K562 (cell line): ENCODE measurements around the gene CFAP251. TPM values are rescaled to one million over a fixed set of nuclear protein-coding genes. Genes with fewer than 3 reads are reported as not detected.
A peak's percentile ranks its signal among the peaks of the same experiment; 100 is the strongest.

ENCODE experiments used
- DACH1 ChIP-seq: fragments of 450-650 bp; IDR thresholded peaks from 2 replicates; pipeline ENCODE4 v1.6.1; 2018; ENCODE audit not compliant: partially characterized antibody
- E4F1 ChIP-seq: fragments of 250-450 bp; sonication (Bioruptor Pico); IDR thresholded peaks from 2 replicates; pipeline ENCODE4 v1.5.0; 2021; ENCODE audit warnings: mild to moderate bottlenecking, borderline replicate concordance
- ESRRA ChIP-seq: fragments of 450-650 bp; IDR thresholded peaks from 2 replicates; pipeline ENCODE4 v1.6.1; 2014; ENCODE audit warnings: low read depth, mild to moderate bottlenecking, moderate library complexity, borderline replicate concordance
- HMG20B ChIP-seq: fragments of 250-450 bp; sonication (Bioruptor Pico); IDR thresholded peaks from 2 replicates; pipeline ENCODE4 v1.5.0; 2021; ENCODE audit warnings: mild to moderate bottlenecking
- HNRNPL ChIP-seq: fragments of 200-400 bp; formaldehyde crosslinking; IDR thresholded peaks from 2 replicates; pipeline ENCODE4 v1.6.1; 2017; ENCODE audit warnings: low read depth, mild to moderate bottlenecking, low read length
- KDM1A ChIP-seq, 2 experiments: fragments of 450-650 bp; IDR thresholded peaks; 2 replicates each; pipeline ENCODE4 v1.6.1; 2016; ENCODE audit warnings: mild to moderate bottlenecking in 2 of 2
- MAZ ChIP-seq, 2 experiments: fragments of 450-650 bp in 1 of 2; sonication (generic) in 1 of 2; formaldehyde crosslinking; IDR thresholded peaks in 1 of 2; conservative IDR thresholded peaks in 1 of 2; 2 replicates each; pipeline versions ENCODE4 v1.4.0 to v1.5.0; 2020; ENCODE audit warnings: mild to moderate bottlenecking in 1 of 2, missing genetic modification reagents in 1 of 2
- MNT ChIP-seq, 2 experiments: fragments of 450-650 bp; conservative IDR thresholded peaks; 2 replicates each; pipeline ENCODE4 v1.6.1; 2017; ENCODE audit warnings: mild to moderate bottlenecking in 2 of 2, moderate library complexity in 2 of 2
- MYNN ChIP-seq, 2 experiments: sonication (generic); formaldehyde crosslinking in 1 of 2; IDR thresholded peaks; 2 replicates each; pipeline versions ENCODE4 v1.5.0 to v1.6.1; 2016 to 2020; ENCODE audit warnings: antibody characterized with exemption in 1 of 2, missing genetic modification reagents in 1 of 2
- PRPF4 ChIP-seq: fragments of 200-400 bp; formaldehyde crosslinking; IDR thresholded peaks from one replicate; pipeline ENCODE4 v1.6.1; 2017; ENCODE audit warnings: low read length, low read depth, mild to moderate bottlenecking; ENCODE audit not compliant: insufficient read depth, poor library complexity, severe bottlenecking
- RBM14 ChIP-seq: fragments of 200-400 bp; formaldehyde crosslinking; IDR thresholded peaks from 2 replicates; pipeline ENCODE4 v1.6.1; 2018; ENCODE audit warnings: low read depth, mild to moderate bottlenecking, low read length, moderate library complexity, borderline replicate concordance; ENCODE audit not compliant: insufficient read depth
- SP2 ChIP-seq: IDR thresholded peaks from 2 replicates; pipeline ENCODE4 v1.6.1; 2011; ENCODE audit warnings: mild to moderate bottlenecking, low read depth, low read length, moderate library complexity; ENCODE audit not compliant: poor library complexity, severe bottlenecking; ENCODE audit errors: extremely low read depth
- TAF9B ChIP-seq: fragments of 450-650 bp; IDR thresholded peaks from 2 replicates; pipeline ENCODE4 v1.6.1; 2018; ENCODE audit warnings: mild to moderate bottlenecking; ENCODE audit not compliant: partially characterized antibody
- ZMIZ1 ChIP-seq, 2 experiments: fragments of 150-350 bp in 1 of 2; IDR thresholded peaks; 2 replicates each; pipeline ENCODE4 v1.6.1; 2012 to 2016; ENCODE audit warnings: low read depth in 2 of 2, low read length in 2 of 2, mild to moderate bottlenecking in 1 of 2, moderate library complexity in 1 of 2
- ZNF175 ChIP-seq: fragments of 200-800 bp; sonication (Bioruptor generic); IDR thresholded peaks from 2 replicates; pipeline ENCODE4 v1.6.1; 2016; ENCODE audit warnings: low read depth, mild to moderate bottlenecking, missing genetic modification characterization, missing compliant biosample characterization
- ZNF431 ChIP-seq: sonication (generic); formaldehyde crosslinking; IDR thresholded peaks from 2 replicates; pipeline ENCODE4 v1.8.0; 2022; ENCODE audit warnings: mild to moderate bottlenecking, missing genetic modification reagents
- ZNF583 ChIP-seq: fragments of 250-450 bp; sonication (Bioruptor Pico); IDR thresholded peaks from 2 replicates; pipeline ENCODE4 v1.4.0; 2020
- ZNF699 ChIP-seq: fragments of 250-450 bp; sonication (Bioruptor Pico); IDR thresholded peaks from 2 replicates; pipeline ENCODE4 v1.8.0; 2021; ENCODE audit warnings: mild to moderate bottlenecking, moderate library complexity; ENCODE audit not compliant: insufficient replicate concordance
- ZSCAN29 ChIP-seq: fragments of 450-650 bp; IDR thresholded peaks from 2 replicates; pipeline ENCODE4 v1.6.1; 2017
- polyA plus RNA-seq, 8 experiments: library from polyadenylated mRNA; depleted of rRNA in 4 of 8; stranded (reverse) in 5 of 8; unstranded in 3 of 8; fragments of >200 nt; fragmentation: Nextera tagmentation in 2 of 8; fragmentation: Illumina TruSeq in 1 of 8; extraction: Ambion mirVana in 2 of 8; extraction: Trizol in 1 of 8; gene quantifications; 2 replicates each; pipeline versions ENCODE4 v1.2.1 to v1.2.3, GENCODE V29; 2011 to 2014; ENCODE audit warnings: inconsistent platforms in 1 of 8, missing spikeins in 1 of 8
- total RNA-seq, 7 experiments: library from RNA; depleted of rRNA in 6 of 7; stranded (reverse); fragments of >200 nt in 6 of 7; fragmentation: Illumina TruSeq in 2 of 7; extraction: Trizol in 2 of 7; gene quantifications; 2 replicates each; pipeline versions ENCODE4 v1.2.1 to v1.2.3, GENCODE V29; 2011 to 2021; ENCODE audit warnings: low replicate concordance in 1 of 7

Gene CFAP251
- total and polyA plus RNA-seq, 9 of the 15 experiments (the other 6 are each of a cell fraction or from before 2014, with no cell fraction given), result 16.6 to 31.0 (median 19.1) TPM

- peak; percentile 85 for TF ChIP-seq ESRRA
- TF ChIP-seq HMG20B (CRISPR knock-in tag), result no peak
- TF ChIP-seq MNT (conservative IDR thresholded peaks at IDR 0.05), result peak; percentile 99 to 100
- no peak; a peak in 1 of 4 replicates for TF ChIP-seq ZMIZ1 (IDR thresholded peaks at IDR 0.05; ENCODE audit: low read depth in 2 of 2, low read length in 2 of 2)
- no peak; the same call in 1 of the 2 replicates for TF ChIP-seq ZNF175 (CRISPR knock-in tag)
- TF ChIP-seq SP2, result no peak
- no peak for TF ChIP-seq ZNF431 (CRISPR knock-in tag)
- no peak for TF ChIP-seq E4F1 (CRISPR knock-in tag)
- TF ChIP-seq DACH1, result peak; percentile 90
- TF ChIP-seq ZSCAN29, result no peak
- TF ChIP-seq MYNN (IDR thresholded peaks at IDR 0.05), result peak; percentile 5
- TF ChIP-seq MYNN (CRISPR knock-in tag; IDR thresholded peaks at IDR 0.05), result no peak
- TF ChIP-seq ZNF699 (CRISPR knock-in tag), result no peak
- TF ChIP-seq HNRNPL, result peak; percentile 78
- peak; percentile 66 for TF ChIP-seq TAF9B
- no peak for TF ChIP-seq ZNF583 (CRISPR knock-in tag)
- no peak for TF ChIP-seq RBM14
- no peak for TF ChIP-seq PRPF4
- TF ChIP-seq KDM1A (IDR thresholded peaks at IDR 0.05), result peak in 1 of 2 experiments; percentile 21; a peak in 3 of 4 replicates
- TF ChIP-seq MAZ (CRISPR knock-in tag; conservative IDR thresholded peaks at IDR 0.05 in 1 of 2, IDR thresholded peaks at IDR 0.05 in 1 of 2), result peak; percentile 82 to 92; a peak in 3 of 4 replicates
Measured at GRCh38 chr12:121888478-121889273, 29.7 kb upstream of the CFAP251 start, which contains the start of gene PSMD9 (continued).
